Middle frontal gyrus (tissue), 1 donor: ENCODE results near the gene CCDC142.
A peak's percentile ranks its signal among the peaks of the same experiment; 100 is the strongest.
"Not testable (repeated sequence)": the region's sequence is repeated elsewhere in the genome, so short reads cannot be mapped to it uniquely, and the experiment has no call there.

Source experiments
- DNase-seq: peaks from one replicate; pipeline ENCODE4 v3.0.0-alpha.2; 2015; ENCODE audit warnings: low spot score; ENCODE audit errors: extremely low spot score

The CCDC142 gene

GRCh38 chr2:74499267-74499939 lies 16.6 kb upstream of the CCDC142 start, which contains the start of gene LBX2:
LBX2 (minus strand) TSS chr2:74499603; CDS start chr2:74499537, 66 bp downstream.
- DNase-seq, result no peak

- no peak for DNase-seq
Observed at GRCh38 chr2:74498500-74499266, 15.9 kb upstream of the CCDC142 start.

- DNase-seq, result no peak
Observed at GRCh38 chr2:74497777-74498499, 15.1 kb upstream of the CCDC142 start.

GRCh38 chr2:74496997-74497776 lies 14.4 kb upstream of the CCDC142 start:
- DNase-seq, result no peak

- no peak for DNase-seq
Observed at GRCh38 chr2:74495440-74495839, 12.6 kb upstream of the CCDC142 start.

GRCh38 chr2:74493546-74493945 lies 10.7 kb upstream of the CCDC142 start:
- no peak for DNase-seq

GRCh38 chr2:74491648-74492544 lies 9.1 kb upstream of the CCDC142 start:
- DNase-seq, result no peak

GRCh38 chr2:74489906-74490305 lies 7.1 kb upstream of the CCDC142 start:
- no peak for DNase-seq

- DNase-seq, result no peak
Observed at GRCh38 chr2:74488643-74489481, 6.1 kb upstream of the CCDC142 start.

- no peak for DNase-seq
Observed at GRCh38 chr2:74486141-74486540, 3.3 kb upstream of the CCDC142 start.

- not testable (repeated sequence) for DNase-seq
Observed at GRCh38 chr2:74483675-74484164, 922 bp upstream of the CCDC142 start.

GRCh38 chr2:74481961-74482800 lies 617 bp downstream of the CCDC142 start:
- DNase-seq, result peak; percentile 16

GRCh38 chr2:74481431-74481830 lies 1.4 kb downstream of the CCDC142 start:
- no peak for DNase-seq

- no peak for DNase-seq
Observed at GRCh38 chr2:74474899-74475298, 7.9 kb downstream of the CCDC142 start.

GRCh38 chr2:74474481-74474880 lies 8.3 kb downstream of the CCDC142 start:
- DNase-seq, result no peak

- no peak for DNase-seq
Observed at GRCh38 chr2:74472945-74473258, 9.9 kb downstream of the CCDC142 start.

- peak; percentile 96 for DNase-seq
Observed at GRCh38 chr2:74472086-74472944, 10.5 kb downstream of the CCDC142 start, which contains the start of gene MRPL53. MRPL53 (minus strand) TSS chr2:74472680; CDS start chr2:74472660, 20 bp downstream.
